Vagina (tissue), 2 donors: ENCODE results near the gene KCNH5. TPM values are rescaled to one million over a fixed set of nuclear protein-coding genes. Genes with fewer than 3 reads are reported as not detected.

Source experiments
- DNase-seq, 2 donors: peaks; one replicate each; pipeline ENCODE4 v3.0.0-alpha.2; 2017; ENCODE audit errors: extremely low spot score in 2 of 2
- H3K27ac ChIP-seq: fragments of 200-600 bp; sonication (generic); one replicate; pipeline ENCODE4 v1.5.1; 2019
- H3K27me3 ChIP-seq: fragments of 200-600 bp; sonication (generic); one replicate; pipeline ENCODE4 v1.5.1; 2019
- H3K36me3 ChIP-seq, 2 donors: fragments of 200-600 bp; sonication (generic); one replicate each; pipeline ENCODE4 v1.5.1; 2017 to 2019
- H3K4me1 ChIP-seq: fragments of 200-600 bp; sonication (generic); one replicate; pipeline ENCODE4 v1.5.1; 2019
- H3K4me3 ChIP-seq, 2 donors: fragments of 200-600 bp; sonication (generic); 1 replicate in 1 of 2; 2 replicates in 1 of 2; pipeline ENCODE4 v1.5.1; 2016 to 2019
- H3K9me3 ChIP-seq: fragments of 200-600 bp; sonication (generic); one replicate; pipeline ENCODE4 v1.5.1; 2019
- POLR2A ChIP-seq, 2 donors: fragments of 450-650 bp; IDR thresholded peaks; one replicate each; pipeline ENCODE4 v1.6.1; 2017; ENCODE audit warnings: antibody characterized with exemption in 2 of 2, mild to moderate bottlenecking in 2 of 2, moderate library complexity in 2 of 2
- POLR2AphosphoS5 ChIP-seq, 2 donors: sonication (generic); formaldehyde crosslinking; IDR thresholded peaks; one replicate each; pipeline ENCODE4 v1.9.0; 2017; ENCODE audit warnings: antibody characterized with exemption in 2 of 2, mild to moderate bottlenecking in 2 of 2, low read depth in 1 of 2; ENCODE audit not compliant: insufficient read depth in 1 of 2
- intact Hi-C: fragments of 100-400 bp; cut with DNase I; formaldehyde crosslinking; loops from one replicate; pipeline ENCODE4 v1.15.1; 2023
- total RNA-seq: library from RNA; depleted of rRNA; stranded (reverse); fragments of >200 nt; gene quantifications from one replicate; pipeline ENCODE4 v1.2.3, GENCODE V29; 2016
- TF ChIP-seq, protein P1 (sequence below), 3 experiments: fragments of 450-650 bp in 2 of 3; fragments of 200-600 bp in 1 of 3; sonication (generic) in 1 of 3; IDR thresholded peaks; one replicate each; pipeline ENCODE4 v1.5.1; 2017 to 2019; ENCODE audit warnings: antibody characterized with exemption in 3 of 3, mild to moderate bottlenecking in 2 of 3, moderate library complexity in 2 of 3

Gene KCNH5
- total RNA-seq, 1 donor from 2014 or later = 0.49 TPM

DNA sequence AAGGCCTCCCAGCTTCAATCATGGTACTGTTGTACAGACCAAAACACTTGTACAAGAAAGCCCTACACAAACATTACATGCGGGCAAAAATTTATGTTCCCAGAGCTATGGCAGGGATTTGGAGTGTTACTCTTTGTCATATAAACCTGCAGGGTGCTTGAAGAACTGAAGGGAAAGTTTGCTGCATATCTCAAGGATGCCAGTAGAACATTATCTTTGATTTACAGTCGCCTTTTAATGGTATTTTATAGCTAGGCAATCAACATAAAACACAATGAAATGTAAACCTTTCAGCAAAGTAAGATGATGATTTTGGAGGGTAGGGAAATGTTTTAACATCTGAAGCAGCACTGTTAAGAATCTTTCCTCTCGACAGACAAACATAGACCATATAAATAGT lies 305.6 kb downstream of the KCNH5 start:
- Histone ChIP-seq H3K4me1 (no peaks in the 10 kb centered on the region), H3K9me3 (no peaks in the 10 kb centered on the region), H3K27ac (no peak overlapping the region), H3K4me3 (no peak overlapping the region), H3K36me3 (no peaks in the 10 kb centered on the region), H3K27me3 (no peaks in the 10 kb centered on the region)
- DNase-seq = no peak
- no peak for TF ChIP-seq POLR2A (IDR thresholded peaks at IDR 0.05)
- no peak for TF ChIP-seq POLR2AphosphoS5 (IDR thresholded peaks at IDR 0.05; ENCODE audit: insufficient read depth in 1 of 2, low read depth in 1 of 2)
- TF ChIP-seq, protein P1, sequence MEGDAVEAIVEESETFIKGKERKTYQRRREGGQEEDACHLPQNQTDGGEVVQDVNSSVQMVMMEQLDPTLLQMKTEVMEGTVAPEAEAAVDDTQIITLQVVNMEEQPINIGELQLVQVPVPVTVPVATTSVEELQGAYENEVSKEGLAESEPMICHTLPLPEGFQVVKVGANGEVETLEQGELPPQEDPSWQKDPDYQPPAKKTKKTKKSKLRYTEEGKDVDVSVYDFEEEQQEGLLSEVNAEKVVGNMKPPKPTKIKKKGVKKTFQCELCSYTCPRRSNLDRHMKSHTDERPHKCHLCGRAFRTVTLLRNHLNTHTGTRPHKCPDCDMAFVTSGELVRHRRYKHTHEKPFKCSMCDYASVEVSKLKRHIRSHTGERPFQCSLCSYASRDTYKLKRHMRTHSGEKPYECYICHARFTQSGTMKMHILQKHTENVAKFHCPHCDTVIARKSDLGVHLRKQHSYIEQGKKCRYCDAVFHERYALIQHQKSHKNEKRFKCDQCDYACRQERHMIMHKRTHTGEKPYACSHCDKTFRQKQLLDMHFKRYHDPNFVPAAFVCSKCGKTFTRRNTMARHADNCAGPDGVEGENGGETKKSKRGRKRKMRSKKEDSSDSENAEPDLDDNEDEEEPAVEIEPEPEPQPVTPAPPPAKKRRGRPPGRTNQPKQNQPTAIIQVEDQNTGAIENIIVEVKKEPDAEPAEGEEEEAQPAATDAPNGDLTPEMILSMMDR (IDR thresholded peaks at IDR 0.05) = no peak
- intact Hi-C loops = no loop called here

DNA sequence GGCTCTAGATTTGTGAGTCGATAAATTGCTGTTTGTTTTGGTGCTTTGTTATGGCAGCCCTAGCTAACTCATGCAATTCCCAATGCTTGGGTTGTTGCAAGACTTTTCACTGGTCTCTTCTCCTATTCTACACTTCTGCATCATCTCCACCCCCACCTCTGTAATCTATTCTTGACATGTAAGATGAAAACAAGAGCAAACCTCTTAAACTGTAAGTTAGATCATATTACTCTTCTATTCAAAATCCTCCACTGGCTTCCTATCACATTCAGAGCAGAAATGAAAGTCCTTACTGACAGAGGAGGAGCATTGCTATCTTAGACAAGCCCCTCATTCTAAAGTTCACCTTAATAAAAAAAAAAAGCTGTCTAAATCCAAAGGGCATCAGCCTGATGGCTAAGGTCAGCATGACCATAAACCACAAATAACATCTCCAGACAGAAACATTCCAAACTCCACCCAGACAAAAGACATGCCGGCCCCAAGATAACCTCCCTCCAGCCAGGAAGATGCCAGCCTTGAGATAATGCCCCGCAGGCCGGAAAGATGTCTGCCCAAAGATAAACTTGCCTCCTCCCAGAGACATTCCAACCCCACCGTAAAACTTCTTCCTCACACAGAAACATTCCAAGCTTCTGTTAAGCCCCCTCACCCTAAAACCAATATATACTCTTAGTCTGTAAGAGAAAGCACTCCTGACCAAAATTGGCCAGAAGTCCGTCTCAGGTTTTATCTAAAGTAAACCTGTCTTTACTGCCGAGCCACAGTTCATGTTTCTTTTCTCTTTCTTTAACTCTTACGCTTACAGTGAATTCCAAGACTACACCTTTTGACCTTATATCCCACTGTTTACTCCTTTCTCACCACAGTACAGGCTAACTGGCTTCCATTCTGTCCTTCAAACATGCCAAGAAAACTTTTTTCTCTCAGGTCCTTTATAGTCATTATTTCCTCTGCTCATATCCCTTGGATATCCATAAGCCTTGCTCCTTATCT lies 308.9 kb downstream of the KCNH5 start:
- H3K4me1 ChIP-seq = no peaks in the 10 kb centered on the region
- no peaks in the 10 kb centered on the region for H3K36me3 ChIP-seq
- H3K9me3 ChIP-seq = no peaks in the 10 kb centered on the region
- no peak overlapping the region for H3K27ac ChIP-seq
- DNase-seq = no peak
- no peaks in the 10 kb centered on the region for H3K27me3 ChIP-seq
- intact Hi-C loops = no loop called here
- H3K4me3 ChIP-seq = no peak overlapping the region
- TF ChIP-seq POLR2A (IDR thresholded peaks at IDR 0.05) (no peak), POLR2AphosphoS5 (IDR thresholded peaks at IDR 0.05; ENCODE audit: insufficient read depth in 1 of 2, low read depth in 1 of 2) (no peak)
- TF ChIP-seq, protein P1 (IDR thresholded peaks at IDR 0.05) = no peak

DNA sequence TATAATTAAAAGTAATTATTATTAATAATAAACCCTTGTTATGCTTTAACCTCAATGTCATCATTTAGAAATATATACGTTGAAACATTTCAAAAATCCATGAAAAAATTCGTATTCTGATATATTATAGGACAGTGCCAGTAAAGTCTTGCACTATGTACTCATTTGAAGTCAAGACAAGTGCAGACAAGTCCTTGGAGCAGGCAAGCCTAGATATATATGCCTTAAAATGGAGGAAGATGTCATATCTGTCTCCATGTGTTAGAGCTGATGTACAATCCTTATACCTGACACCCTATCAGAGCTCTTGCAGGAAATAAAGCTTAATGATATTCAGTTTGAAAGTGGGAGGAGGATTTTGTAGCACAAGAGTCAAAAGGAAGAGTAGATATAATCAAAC lies 310.4 kb downstream of the KCNH5 start:
- H3K4me3 ChIP-seq = no peak overlapping the region
- H3K27ac ChIP-seq = no peak overlapping the region
- no peaks in the 10 kb centered on the region for H3K9me3 ChIP-seq
- TF ChIP-seq, protein P1 (IDR thresholded peaks at IDR 0.05) = no peak
- no peak for TF ChIP-seq POLR2AphosphoS5 (IDR thresholded peaks at IDR 0.05; ENCODE audit: insufficient read depth in 1 of 2, low read depth in 1 of 2)
- no peak for TF ChIP-seq POLR2A (IDR thresholded peaks at IDR 0.05)
- H3K36me3 ChIP-seq = no peaks in the 10 kb centered on the region
- intact Hi-C loops = no loop called here
- no peaks in the 10 kb centered on the region for H3K4me1 ChIP-seq
- DNase-seq = no peak
- no peaks in the 10 kb centered on the region for H3K27me3 ChIP-seq

DNA sequence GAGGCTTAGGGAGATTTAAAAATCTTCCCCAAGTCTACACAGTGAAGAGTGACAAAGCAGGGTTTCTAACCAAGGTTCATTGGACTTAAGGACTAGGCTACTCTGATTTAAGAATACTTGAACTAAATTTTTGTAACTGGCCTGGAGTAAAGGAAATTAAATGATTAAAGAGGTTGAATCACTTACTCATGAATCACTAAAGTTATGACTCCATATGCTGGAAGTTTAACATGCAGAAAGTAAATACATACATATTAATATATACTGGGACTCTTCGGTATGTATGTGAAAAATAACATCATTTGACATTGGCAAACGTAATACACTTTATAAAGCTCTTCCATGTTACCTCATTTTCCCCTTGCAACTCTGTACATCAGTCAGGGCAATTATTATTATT lies 322.9 kb downstream of the KCNH5 start:
- Histone ChIP-seq H3K27ac (no peak overlapping the region), H3K27me3 (no peaks in the 10 kb centered on the region), H3K4me3 (no peak overlapping the region), H3K36me3 (no peaks in the 10 kb centered on the region), H3K9me3 (no peaks in the 10 kb centered on the region), H3K4me1 (no peaks in the 10 kb centered on the region)
- TF ChIP-seq POLR2A (IDR thresholded peaks at IDR 0.05) = no peak
- TF ChIP-seq, protein P1 (IDR thresholded peaks at IDR 0.05) = no peak
- no peak for TF ChIP-seq POLR2AphosphoS5 (IDR thresholded peaks at IDR 0.05; ENCODE audit: insufficient read depth in 1 of 2, low read depth in 1 of 2)
- intact Hi-C loops = no loop called here
- no peak for DNase-seq

DNA sequence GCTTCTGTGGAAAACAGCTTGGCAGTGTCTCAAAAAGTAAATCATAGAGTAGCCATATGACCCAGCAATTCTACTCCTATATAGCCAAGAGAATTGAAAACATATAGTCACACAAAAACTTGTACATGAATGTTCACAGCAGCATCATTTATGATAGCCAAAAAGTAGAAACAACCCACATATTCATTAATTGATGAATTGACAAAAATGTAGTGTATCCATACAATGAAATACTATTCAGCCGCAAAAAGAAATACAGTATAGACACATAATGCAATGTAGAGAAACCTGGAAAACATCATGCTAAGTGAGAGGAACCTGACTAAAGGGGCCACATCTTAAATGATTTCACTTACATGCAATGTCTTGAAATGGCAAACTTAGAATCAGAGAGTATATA lies 326.6 kb downstream of the KCNH5 start:
- intact Hi-C loops = no loop called here

More for the DNA sequence above, 326.6 kb downstream of the KCNH5 start:
- no peaks in the 10 kb centered on the region for H3K36me3 ChIP-seq
- H3K27ac ChIP-seq = no peak overlapping the region
- DNase-seq = no peak
- no peaks in the 10 kb centered on the region for H3K9me3 ChIP-seq
- TF ChIP-seq POLR2AphosphoS5 (IDR thresholded peaks at IDR 0.05; ENCODE audit: insufficient read depth in 1 of 2, low read depth in 1 of 2) (no peak), POLR2A (IDR thresholded peaks at IDR 0.05) (no peak)
- TF ChIP-seq, protein P1 (IDR thresholded peaks at IDR 0.05) = no peak
- no peaks in the 10 kb centered on the region for H3K4me1 ChIP-seq
- no peak overlapping the region for H3K4me3 ChIP-seq
- H3K27me3 ChIP-seq = no peaks in the 10 kb centered on the region
